Stimulated activated CD4-positive, alpha-beta T cell treated with anti-CD3 and anti-CD28 coated beads, Interleukin-12 subunit alpha, Interleukin-12 subunit beta, amount 100 ng/mL, for 4 hours (primary cell): Measurements from ENCODE around the gene NOXA1.
"Not testable (repeated sequence)": the region's sequence is repeated elsewhere in the genome, so short reads cannot be mapped to it uniquely, and the experiment has no call there.

Source experiments
- DNase-seq: peaks from one replicate; pipeline ENCODE4 v3.0.0-alpha.2; 2020

NOXA1 gene

GRCh38 chr9:137444106-137444790 is 21.1 kb downstream of the NOXA1 start:
- no peak for DNase-seq

GRCh38 chr9:137445275-137445807 is 22.1 kb downstream of the NOXA1 start:
- peak; percentile 84 for DNase-seq

GRCh38 chr9:137445930-137446431 is 22.8 kb downstream of the NOXA1 start:
- DNase-seq = no peak

GRCh38 chr9:137446851-137447471 is 23.8 kb downstream of the NOXA1 start:
- DNase-seq = no peak

- no peak for DNase-seq
These were observed 24.8 kb downstream of the NOXA1 start for GRCh38 chr9:137447722-137448601.

- DNase-seq = no peak
These were observed 25.4 kb downstream of the NOXA1 start for GRCh38 chr9:137448602-137448962.

GRCh38 chr9:137449081-137449844 is 26.1 kb downstream of the NOXA1 start:
- DNase-seq = no peak

- no peak for DNase-seq
These were observed 26.8 kb downstream of the NOXA1 start for GRCh38 chr9:137449931-137450538.

- not testable (repeated sequence) for DNase-seq
These were observed 27.5 kb downstream of the NOXA1 start for GRCh38 chr9:137450539-137451222.

GRCh38 chr9:137451264-137452005 is 28.2 kb downstream of the NOXA1 start:
- DNase-seq = not testable (repeated sequence)

- no peak for DNase-seq
These were observed 29.0 kb downstream of the NOXA1 start for GRCh38 chr9:137452006-137452760.

GRCh38 chr9:137452761-137453642 is 29.8 kb downstream of the NOXA1 start:
- no peak for DNase-seq

- peak; percentile 56 for DNase-seq
These were observed 30.5 kb downstream of the NOXA1 start for GRCh38 chr9:137453643-137454081.

- peak; percentile 44 for DNase-seq
These were observed 31.0 kb downstream of the NOXA1 start for GRCh38 chr9:137454145-137454596.

GRCh38 chr9:137454597-137455358 is 31.6 kb downstream of the NOXA1 start:
- no peak for DNase-seq

GRCh38 chr9:137455359-137455991 is 32.3 kb downstream of the NOXA1 start:
- no peak for DNase-seq
